Mesodermal cell (in vitro differentiated cells): ENCODE measurements around the gene MED25. TPM values are rescaled to one million over a fixed set of nuclear protein-coding genes. Genes with fewer than 3 reads are reported as not detected.
A peak's percentile ranks its signal among the peaks of the same experiment; 100 is the strongest.

Experiments used
- H3K27ac ChIP-seq: 2 replicates; pipeline ENCODE4 v1.7.0; 2013; ENCODE audit warnings: mild to moderate bottlenecking, low read depth, low read length, moderate library complexity; ENCODE audit not compliant: severe bottlenecking
- H3K36me3 ChIP-seq: 2 replicates; pipeline ENCODE4 v1.7.1; 2013; ENCODE audit warnings: mild to moderate bottlenecking, low read length, moderate library complexity; ENCODE audit not compliant: control insufficient read depth, insufficient read depth
- H3K4me1 ChIP-seq: one replicate; pipeline ENCODE4 v1.7.1; 2013; ENCODE audit warnings: mild to moderate bottlenecking, low read length; ENCODE audit not compliant: insufficient read depth, control insufficient read depth, poor library complexity, severe bottlenecking
- H3K4me3 ChIP-seq: 2 replicates; pipeline ENCODE4 v1.7.0; 2013; ENCODE audit warnings: low read length, control low read depth, mild to moderate bottlenecking; ENCODE audit not compliant: insufficient read depth, poor library complexity, severe bottlenecking; ENCODE audit errors: extremely low read depth
- H3K9me3 ChIP-seq: 2 replicates; pipeline ENCODE4 v1.7.1; 2013; ENCODE audit warnings: mild to moderate bottlenecking, low read length, moderate library complexity; ENCODE audit not compliant: control insufficient read depth
- WGBS, 2 experiments: methylation state at CpG; one replicate each; pipeline ENCODE4 v1.1.5; 2013; ENCODE audit warnings: missing lambda C conversion rate in 2 of 2; ENCODE audit not compliant: insufficient coverage in 2 of 2; 5-methylcytosine and 5-hydroxymethylcytosine counted together
- polyA plus RNA-seq, 2 experiments: library from polyadenylated mRNA; stranded (reverse); fragments of 50-300 nt; gene quantifications; one replicate each; pipeline ENCODE4 v1.2.3, GENCODE V29; 2013

MED25 gene
- 73.0 TPM for polyA plus RNA-seq (2013, experiment 1 of 2)
- 63.7 TPM for polyA plus RNA-seq (2013, experiment 2 of 2)

DNA sequence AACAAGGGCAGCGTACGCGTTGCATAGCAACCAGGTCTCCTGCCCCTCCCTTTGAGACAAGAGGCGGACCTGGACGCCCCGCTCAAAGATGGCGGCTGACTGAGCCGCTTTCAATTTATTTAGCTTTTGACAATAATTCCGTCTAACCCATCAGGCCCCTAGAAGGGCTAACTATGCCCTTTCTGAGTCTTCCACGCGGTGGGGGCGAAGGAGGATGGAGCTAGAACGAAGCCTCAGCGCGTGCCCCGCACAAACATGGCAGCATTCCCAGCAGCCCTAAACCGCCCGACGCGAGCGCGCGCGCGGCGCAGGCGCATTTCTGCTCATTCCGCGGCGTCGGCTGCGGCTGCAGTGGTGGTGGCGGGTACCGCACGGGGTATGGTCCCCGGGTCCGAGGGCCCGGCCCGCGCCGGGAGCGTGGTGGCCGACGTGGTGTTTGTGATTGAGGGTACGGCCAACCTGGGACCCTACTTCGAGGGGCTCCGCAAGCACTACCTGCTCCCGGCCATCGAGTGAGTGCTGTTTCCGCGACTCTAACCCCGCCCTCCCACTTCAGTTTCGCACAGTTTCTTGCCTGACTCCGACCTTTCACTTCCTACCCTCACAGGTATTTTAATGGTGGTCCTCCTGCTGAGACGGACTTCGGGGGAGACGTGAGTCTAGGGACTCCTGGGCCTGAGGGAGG is at the start of gene MED25:
TSS of gene MED25 (plus strand) at position 326 of the 685 bp plus-strand sequence. CDS start at position 379, 53 bp downstream.
- Histone ChIP-seq H3K36me3 (peaks cover 25% of the 10 kb centered on the region), H3K9me3 (no peaks in the 10 kb centered on the region), H3K4me1 (peaks cover 6% of the 10 kb centered on the region), H3K4me3 (peak within 1 kb of the TSS; percentile 96), H3K27ac (peak within 1 kb of the TSS; percentile 95)
- 0% methylated on average over 43 to 53 of the region's 57 CpGs for WGBS, 2 experiments

DNA sequence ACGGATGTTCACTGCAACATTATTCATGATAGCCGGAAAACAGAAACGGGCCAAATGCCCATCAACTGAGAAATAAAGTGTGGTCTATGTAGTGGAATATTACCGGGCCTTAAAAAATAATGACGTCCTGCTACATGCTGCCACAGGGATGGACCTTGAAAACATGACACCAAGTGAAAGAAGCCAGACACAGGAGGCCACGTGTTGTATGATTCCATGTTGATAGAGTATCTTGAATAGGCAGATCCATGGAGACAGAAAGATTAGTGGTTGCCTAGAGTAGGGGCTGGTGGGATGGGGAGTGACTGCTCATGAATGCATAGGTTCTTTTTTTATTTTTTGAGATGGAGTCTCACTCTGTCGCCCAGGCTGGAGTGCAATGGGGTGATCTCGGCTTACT is 47.6 kb upstream of the MED25 start:
- Histone ChIP-seq H3K36me3 (peaks cover 44% of the 10 kb centered on the region), H3K27ac (no peak overlapping the region), H3K4me1 (peaks cover 13% of the 10 kb centered on the region), H3K9me3 (no peaks in the 10 kb centered on the region), H3K4me3 (no peak overlapping the region)
- WGBS, 2 experiments = 93 to 98% methylated on average over 7 to 8 of the region's 8 CpGs

DNA sequence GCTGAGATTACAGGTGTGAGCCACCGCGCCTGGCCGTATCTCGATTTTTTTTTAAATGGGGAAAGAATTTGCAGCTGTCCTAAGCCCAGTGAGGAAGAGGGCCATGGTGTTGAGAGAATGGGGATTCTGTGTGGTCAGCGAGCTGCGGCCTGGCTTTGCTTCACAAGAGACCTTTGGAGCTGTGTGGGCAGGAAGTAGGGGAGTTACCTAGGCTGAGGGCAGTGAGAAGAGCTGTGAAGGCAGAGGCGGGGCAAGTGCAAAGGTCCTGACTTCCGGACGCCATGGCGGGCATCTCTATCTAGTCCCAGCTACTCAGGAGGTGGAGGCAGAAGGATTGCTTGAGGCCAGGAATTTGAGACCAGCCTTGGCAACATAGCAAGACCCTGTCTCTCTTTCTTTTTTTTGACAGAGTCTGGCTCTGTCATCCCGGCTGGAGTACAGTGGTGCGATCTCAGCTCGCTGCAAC is 46.4 kb upstream of the MED25 start:
- no peak overlapping the region for H3K27ac ChIP-seq
- peaks cover 55% of the 10 kb centered on the region for H3K36me3 ChIP-seq
- no peaks in the 10 kb centered on the region for H3K9me3 ChIP-seq
- peaks cover 8% of the 10 kb centered on the region for H3K4me1 ChIP-seq
- no peak overlapping the region for H3K4me3 ChIP-seq
- WGBS, 2 experiments = 91 to 96% methylated on average over 10 to 13 of the region's 13 CpGs

DNA sequence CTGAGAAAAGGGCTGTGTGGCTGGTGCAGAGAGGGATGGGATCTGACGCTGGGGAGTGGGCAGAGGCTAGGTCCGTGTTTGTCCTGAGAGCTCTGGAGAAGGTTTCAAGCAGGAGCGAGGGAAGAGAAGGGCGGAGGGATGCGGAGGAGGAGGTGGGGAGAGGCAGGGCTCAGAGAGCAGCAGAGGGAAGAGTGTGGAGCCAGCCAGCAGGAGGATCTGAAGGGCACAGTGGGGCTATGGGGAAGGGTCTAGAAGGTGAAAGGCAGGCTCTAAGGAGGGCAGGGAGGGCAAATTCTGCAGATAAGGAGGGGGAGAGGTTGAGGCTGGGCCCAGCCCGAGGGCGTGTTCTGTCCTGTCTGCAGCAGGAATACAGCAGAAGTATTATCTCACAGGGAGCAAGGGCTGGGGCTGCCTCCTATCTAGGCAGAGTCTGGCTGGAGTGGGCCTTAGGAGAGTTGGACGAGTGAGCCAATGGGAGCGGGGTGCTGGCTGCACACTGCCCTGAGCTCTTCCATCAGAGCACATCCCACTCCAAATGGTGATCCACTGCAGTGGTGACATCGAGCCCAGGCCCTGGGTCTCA is 45.1 kb upstream of the MED25 start:
- 89 to 98% methylated on average over 7 to 9 of the region's 10 CpGs for WGBS, 2 experiments
- no peaks in the 10 kb centered on the region for H3K9me3 ChIP-seq
- H3K4me1 ChIP-seq = peaks cover 4% of the 10 kb centered on the region
- peaks cover 56% of the 10 kb centered on the region for H3K36me3 ChIP-seq
- H3K27ac ChIP-seq = no peak overlapping the region
- H3K4me3 ChIP-seq = no peak overlapping the region

DNA sequence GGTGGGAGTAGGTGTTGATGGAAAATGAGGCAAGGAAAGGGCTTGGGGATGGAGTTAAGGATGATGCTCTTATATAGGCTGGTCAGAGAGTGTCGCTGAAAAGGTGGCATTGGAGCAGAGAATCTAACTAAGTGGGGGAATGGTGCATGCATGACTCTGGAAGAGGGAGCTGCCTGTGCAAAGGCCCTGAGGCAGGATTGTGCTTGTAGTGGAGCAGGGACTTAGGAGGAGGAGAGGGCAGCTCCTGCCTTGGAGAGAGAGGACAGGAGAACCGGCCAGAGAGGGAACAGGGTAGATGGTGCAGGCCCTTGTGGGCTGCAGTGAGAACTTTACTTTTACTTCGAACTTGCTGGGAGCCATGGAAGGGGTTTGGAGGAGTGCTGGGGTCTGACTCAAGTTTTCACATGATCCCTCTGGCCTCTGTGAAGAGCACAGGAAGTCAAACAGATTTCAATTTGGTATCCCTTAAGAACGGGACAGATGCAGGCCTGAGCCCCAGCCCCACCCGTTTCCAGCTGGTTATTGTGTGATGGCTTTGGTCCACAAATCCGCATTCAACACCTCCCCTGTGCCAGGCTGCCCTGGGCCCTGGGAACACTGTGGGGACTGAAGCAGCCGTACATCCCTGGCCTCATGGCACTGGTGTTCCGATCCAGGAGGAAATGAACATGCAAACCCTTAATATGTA is 44.3 kb upstream of the MED25 start:
- H3K4me3 ChIP-seq = no peak overlapping the region
- no peaks in the 10 kb centered on the region for H3K9me3 ChIP-seq
- no peak overlapping the region for H3K27ac ChIP-seq
- peaks cover 59% of the 10 kb centered on the region for H3K36me3 ChIP-seq
- no peaks in the 10 kb centered on the region for H3K4me1 ChIP-seq
- 98 to 100% methylated on average over 5 to 6 of the region's 8 CpGs for WGBS, 2 experiments

DNA sequence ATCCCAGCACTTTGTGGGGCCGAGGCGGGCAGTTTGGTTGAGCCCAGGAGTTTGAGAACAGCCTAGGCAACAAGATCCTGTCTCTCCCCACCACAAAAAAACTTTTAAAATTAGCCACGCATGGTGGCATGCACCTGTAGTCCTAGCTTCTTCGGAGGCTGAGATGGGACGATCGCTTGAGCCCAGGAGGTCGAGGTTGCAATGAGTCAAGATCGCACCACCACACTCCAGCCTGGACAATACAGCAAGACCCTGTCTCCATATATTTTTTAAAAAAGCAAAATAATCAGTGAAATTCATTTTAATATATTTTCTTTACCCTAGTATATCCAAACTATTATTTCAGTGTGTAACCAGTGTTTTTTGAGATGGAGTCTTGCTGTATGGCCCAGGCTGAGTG is 43.1 kb upstream of the MED25 start:
- no peaks in the 10 kb centered on the region for H3K4me1 ChIP-seq
- H3K4me3 ChIP-seq = no peak overlapping the region
- peaks cover 54% of the 10 kb centered on the region for H3K36me3 ChIP-seq
- H3K27ac ChIP-seq = no peak overlapping the region
- WGBS, 2 experiments = 94 to 99% methylated on average over 7 of the region's 8 CpGs
- H3K9me3 ChIP-seq = no peaks in the 10 kb centered on the region

DNA sequence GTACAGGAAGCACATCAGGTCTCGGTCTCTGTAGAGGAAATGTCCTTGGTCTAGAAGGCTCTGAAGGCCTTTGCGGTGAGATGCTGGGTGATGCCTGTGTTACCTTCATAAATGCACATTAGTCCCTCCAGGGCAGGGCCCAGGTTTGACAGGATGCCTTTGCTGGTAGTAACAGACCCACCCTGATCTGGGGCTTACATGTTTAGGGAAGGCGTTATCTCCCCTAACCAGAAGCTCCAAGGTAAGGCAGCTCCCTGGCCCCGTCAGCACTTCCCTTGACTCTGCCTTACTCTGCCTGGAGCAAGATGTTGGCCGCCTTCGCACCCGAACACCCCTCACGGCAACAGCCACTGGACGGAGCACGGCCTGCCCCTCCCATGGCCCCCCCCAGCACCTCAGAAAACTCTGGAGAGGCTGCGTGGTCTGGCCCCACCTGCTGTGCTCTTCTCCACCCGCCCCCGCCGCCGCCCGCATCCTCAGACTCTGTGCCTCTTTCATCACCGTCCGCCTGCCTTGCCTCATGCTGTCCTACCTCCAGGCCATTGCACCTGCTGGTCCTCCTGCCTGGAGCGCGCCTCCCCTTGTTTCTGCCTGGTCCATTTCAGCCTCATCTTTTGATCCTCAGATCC is 42.2 kb upstream of the MED25 start:
- Histone ChIP-seq H3K4me3 (no peak overlapping the region), H3K27ac (no peak overlapping the region)
- WGBS, 2 experiments = 93 to 96% methylated on average over 16 to 18 of the region's 20 CpGs

DNA sequence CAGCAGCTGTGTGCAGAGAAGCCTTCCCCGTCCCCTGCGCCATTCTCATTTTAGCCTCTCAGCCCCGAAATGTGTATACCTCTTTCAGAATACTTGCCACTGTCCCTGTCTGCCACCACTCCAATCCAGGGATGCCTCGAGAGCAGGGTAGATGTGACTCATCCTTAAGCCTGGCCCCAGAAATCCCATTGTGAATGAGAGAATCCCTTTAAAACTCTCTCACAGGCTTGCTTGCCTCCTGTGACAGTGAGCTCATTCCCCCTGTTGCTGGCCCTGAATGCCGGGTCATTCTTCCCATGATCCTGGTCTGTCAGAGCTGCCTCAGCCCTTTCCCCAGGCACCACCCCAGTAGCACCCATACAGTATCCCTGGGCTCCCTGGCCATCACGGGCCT is 41.7 kb upstream of the MED25 start:
- no peak overlapping the region for H3K27ac ChIP-seq
- H3K9me3 ChIP-seq = no peaks in the 10 kb centered on the region
- no peaks in the 10 kb centered on the region for H3K4me1 ChIP-seq
- peaks cover 57% of the 10 kb centered on the region for H3K36me3 ChIP-seq
- WGBS, 2 experiments = 87 to 96% methylated on average over 5 to 6 of the region's 6 CpGs
- H3K4me3 ChIP-seq = no peak overlapping the region

More for the DNA sequence above, 42.2 kb upstream of the MED25 start:
- Histone ChIP-seq H3K9me3 (no peaks in the 10 kb centered on the region), H3K36me3 (peaks cover 53% of the 10 kb centered on the region), H3K4me1 (no peaks in the 10 kb centered on the region)

DNA sequence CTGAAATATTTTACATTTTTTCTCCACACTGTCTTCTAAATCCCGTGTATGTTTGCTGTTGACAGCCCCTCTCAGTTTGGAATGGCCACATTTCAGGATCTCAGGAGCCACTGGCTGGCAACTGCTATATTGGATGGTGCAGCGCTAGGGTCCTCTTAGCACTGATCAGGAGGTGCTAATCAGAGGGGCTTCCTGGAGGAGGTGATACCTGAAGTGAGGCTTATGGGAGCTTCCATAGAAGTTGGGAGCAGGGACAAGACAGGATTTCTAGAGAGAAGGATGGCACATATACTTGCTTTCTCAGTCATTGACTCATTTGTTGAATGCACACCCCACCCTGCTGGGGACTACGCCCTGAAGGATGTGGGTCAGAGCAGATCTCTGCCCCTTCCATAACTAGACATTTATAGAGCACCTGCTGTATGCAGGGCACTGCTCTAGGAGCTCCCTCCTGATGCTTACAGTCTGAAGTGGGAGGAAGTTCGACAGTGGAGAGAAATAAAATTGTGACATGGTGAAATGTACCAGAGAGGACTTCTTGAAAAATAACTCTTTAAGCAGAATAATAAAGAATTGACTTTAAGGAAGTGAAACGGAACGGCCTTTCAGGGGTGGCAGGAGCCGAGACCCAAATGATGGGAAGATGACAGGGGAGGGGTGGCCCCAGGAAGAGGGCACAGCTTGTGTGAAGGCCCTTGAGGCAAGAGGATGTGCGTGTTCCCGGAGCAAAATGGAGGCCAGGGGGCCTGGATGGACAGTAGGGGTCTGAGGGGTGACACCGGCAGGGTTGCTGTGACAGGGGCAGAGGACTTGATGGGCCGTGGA is 38.1 kb upstream of the MED25 start:
- H3K4me3 ChIP-seq = no peak overlapping the region
- WGBS, 2 experiments = 95 to 97% methylated on average over 10 of the region's 11 CpGs
- H3K4me1 ChIP-seq = no peaks in the 10 kb centered on the region
- no peak overlapping the region for H3K27ac ChIP-seq
- H3K9me3 ChIP-seq = no peaks in the 10 kb centered on the region
- peaks cover 66% of the 10 kb centered on the region for H3K36me3 ChIP-seq

DNA sequence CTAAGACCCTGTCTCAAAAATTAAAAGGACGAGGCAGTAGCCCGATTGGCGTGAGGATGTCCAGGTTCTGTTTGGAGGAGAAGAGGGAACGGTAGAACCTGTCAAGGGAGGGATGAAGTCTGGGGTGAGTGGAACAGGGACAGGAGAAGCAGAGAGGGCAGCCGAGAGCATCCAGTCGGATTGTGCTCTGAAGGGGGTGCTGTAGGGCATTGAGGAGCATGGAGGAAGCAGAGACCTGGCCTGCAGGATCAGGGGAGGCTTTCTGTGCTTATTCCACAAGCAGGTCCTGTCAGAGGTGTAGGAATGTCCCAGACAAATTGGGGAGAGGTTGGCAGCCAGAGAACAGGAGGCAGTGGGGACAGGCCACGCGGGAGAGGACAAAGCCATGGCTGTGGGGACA is 37.2 kb upstream of the MED25 start:
- Histone ChIP-seq H3K36me3 (peaks cover 65% of the 10 kb centered on the region), H3K4me3 (no peak overlapping the region), H3K4me1 (peaks cover under 1% of the 10 kb centered on the region), H3K9me3 (no peaks in the 10 kb centered on the region), H3K27ac (no peak overlapping the region)
- WGBS, 2 experiments = 86 to 88% methylated on average over 6 to 8 of the region's 8 CpGs
